Iris pigment epithelial cell (primary cell): Measurements from ENCODE around the gene TFCP2.

Source experiments
- DNase-seq: peaks from one replicate; pipeline ENCODE4 v3.0.0-alpha.2; 2011; ENCODE audit warnings: low read depth

Gene TFCP2

GRCh38 chr12:51150777-51151176 is 22.2 kb downstream of the TFCP2 start:
- DNase-seq, result no peak

- no peak for DNase-seq
Measured at GRCh38 chr12:51147309-51147708, 25.6 kb downstream of the TFCP2 start.

GRCh38 chr12:51139292-51139844 is 33.6 kb downstream of the TFCP2 start:
- DNase-seq, result no peak

GRCh38 chr12:51132693-51133092 is 40.2 kb downstream of the TFCP2 start:
- no peak for DNase-seq

GRCh38 chr12:51131745-51132521 is 41.0 kb downstream of the TFCP2 start:
- DNase-seq, result no peak

- peak; percentile 41 for DNase-seq
Measured at GRCh38 chr12:51128919-51129318, 44.0 kb downstream of the TFCP2 start.

GRCh38 chr12:51127050-51127729 is 45.7 kb downstream of the TFCP2 start:
- DNase-seq, result peak; percentile 43

- no peak for DNase-seq
Measured at GRCh38 chr12:51126297-51126696, 46.6 kb downstream of the TFCP2 start.

GRCh38 chr12:51124504-51124903 is 48.4 kb downstream of the TFCP2 start:
- no peak for DNase-seq

GRCh38 chr12:51122844-51123243 is 50.1 kb downstream of the TFCP2 start:
- no peak for DNase-seq

GRCh38 chr12:51118706-51119105 is 54.2 kb downstream of the TFCP2 start:
- peak; percentile 39 for DNase-seq

- no peak for DNase-seq
Measured at GRCh38 chr12:51115533-51115932, 57.4 kb downstream of the TFCP2 start.

- DNase-seq, result no peak
Measured at GRCh38 chr12:51108136-51108535, 64.8 kb downstream of the TFCP2 start.

- DNase-seq, result no peak
Measured at GRCh38 chr12:51103977-51104376, 69.0 kb downstream of the TFCP2 start.

- peak; percentile 50 for DNase-seq
Measured at GRCh38 chr12:51098611-51099010, 74.3 kb downstream of the TFCP2 start.

- DNase-seq, result no peak
Measured at GRCh38 chr12:51090705-51091229, 82.2 kb downstream of the TFCP2 start.

GRCh38 chr12:51087818-51088217 is 85.1 kb downstream of the TFCP2 start:
- no peak for DNase-seq

- no peak for DNase-seq
Measured at GRCh38 chr12:51086933-51087332, 86.0 kb downstream of the TFCP2 start.

- DNase-seq, result no peak
Measured at GRCh38 chr12:51085757-51086156, 87.2 kb downstream of the TFCP2 start.

GRCh38 chr12:51083126-51083833 is 89.7 kb downstream of the TFCP2 start, which contains the start of gene CSRNP2:
TSS of gene CSRNP2 (minus strand) at chr12:51083596. CDS start at chr12:51076561, 7,035 bp downstream.
- peak; percentile 98 for DNase-seq

GRCh38 chr12:51082561-51083125 is 90.3 kb downstream of the TFCP2 start:
- peak; percentile 44 for DNase-seq

GRCh38 chr12:51081421-51081820 is 91.5 kb downstream of the TFCP2 start:
- DNase-seq, result no peak
